Astrocyte (in vitro differentiated cells and primary cell): Measurements from ENCODE around the gene RELN. TPM values are rescaled to one million over a fixed set of nuclear protein-coding genes. Genes with fewer than 3 reads are reported as not detected.

Source experiments
- DNase-seq: peaks from one replicate; pipeline ENCODE4 v3.0.0-alpha.2; 2010; ENCODE audit warnings: low read depth
- FAIRE-seq: peaks from 2 replicates; lab custom pipeline; 2011; peaks lifted over from hg19 to GRCh38; lab: Jason Lieb, UNC
- H2AFZ ChIP-seq: 2 replicates; pipeline ENCODE4 v1.6.0; 2012; ENCODE audit warnings: low read depth, low read length, inconsistent platforms
- H3K27ac ChIP-seq: 2 replicates; pipeline ENCODE4 v1.5.1; 2011; ENCODE audit warnings: low read depth, low read length, inconsistent platforms
- H3K27me3 ChIP-seq: 2 replicates; pipeline ENCODE4 v1.6.0; 2011; ENCODE audit warnings: low read length, inconsistent platforms; ENCODE audit not compliant: insufficient read depth
- H3K36me3 ChIP-seq: 2 replicates; pipeline ENCODE4 v1.5.1; 2011; ENCODE audit warnings: low read length, inconsistent platforms; ENCODE audit not compliant: insufficient read depth
- H3K4me1 ChIP-seq: 2 replicates; pipeline ENCODE4 v1.5.1; 2011; ENCODE audit warnings: low read length, inconsistent platforms; ENCODE audit not compliant: insufficient read depth
- H3K4me2 ChIP-seq: 2 replicates; pipeline ENCODE4 v1.6.0; 2012; ENCODE audit warnings: low read length, inconsistent platforms
- H3K4me3 ChIP-seq: 2 replicates; pipeline ENCODE4 v1.5.1; 2011; ENCODE audit warnings: low read depth, mild to moderate bottlenecking, low read length, inconsistent platforms; ENCODE audit not compliant: insufficient read depth
- H3K79me2 ChIP-seq: 2 replicates; pipeline ENCODE4 v1.6.0; 2012; ENCODE audit warnings: mild to moderate bottlenecking, low read length, inconsistent platforms; ENCODE audit not compliant: insufficient read depth
- H3K9ac ChIP-seq: 2 replicates; pipeline ENCODE4 v1.6.0; 2012; ENCODE audit warnings: mild to moderate bottlenecking, low read length, inconsistent platforms
- H3K9me3 ChIP-seq: 2 replicates; pipeline ENCODE4 v1.5.1; 2012; ENCODE audit warnings: low read depth, mild to moderate bottlenecking, low read length, inconsistent platforms; ENCODE audit not compliant: insufficient read depth
- H4K20me1 ChIP-seq: 2 replicates; pipeline ENCODE4 v1.6.0; 2012; ENCODE audit warnings: low read length, inconsistent platforms; ENCODE audit not compliant: insufficient read depth
- H3K27ac Mint-ChIP-seq: one replicate; pipeline ENCODE4 v1.8.0; 2021; ENCODE audit warnings: mild to moderate bottlenecking, mixed read lengths; ENCODE audit not compliant: unreplicated experiment
- H3K27me3 Mint-ChIP-seq: one replicate; pipeline ENCODE4 v1.8.0; 2021; ENCODE audit warnings: low read depth, mixed read lengths; ENCODE audit not compliant: unreplicated experiment
- H3K36me3 Mint-ChIP-seq: one replicate; pipeline ENCODE4 v1.8.0; 2021; ENCODE audit warnings: low read depth, mixed read lengths; ENCODE audit not compliant: unreplicated experiment
- H3K4me1 Mint-ChIP-seq: one replicate; pipeline ENCODE4 v1.8.0; 2021; ENCODE audit warnings: low read depth, mixed read lengths; ENCODE audit not compliant: unreplicated experiment
- H3K4me3 Mint-ChIP-seq: one replicate; pipeline ENCODE4 v1.8.0; 2021; ENCODE audit warnings: mild to moderate bottlenecking, moderate library complexity, mixed read lengths; ENCODE audit not compliant: unreplicated experiment
- H3K9me3 Mint-ChIP-seq: one replicate; pipeline ENCODE4 v1.8.0; 2021; ENCODE audit warnings: mild to moderate bottlenecking, mixed read lengths; ENCODE audit not compliant: unreplicated experiment
- EZH2 ChIP-seq: IDR thresholded peaks from 2 replicates; pipeline ENCODE4 v1.6.1; 2012; ENCODE audit warnings: mild to moderate bottlenecking, low read length, inconsistent platforms; ENCODE audit not compliant: insufficient read depth
- total RNA-seq: library from RNA; stranded (reverse); gene quantifications from 2 replicates; pipeline ENCODE4 v1.2.1, GENCODE V29; 2021
- TF ChIP-seq, protein P1 (sequence below): IDR thresholded peaks from 2 replicates; pipeline ENCODE4 v1.5.1; 2011; ENCODE audit warnings: low read depth, mild to moderate bottlenecking, inconsistent platforms, low read length, moderate library complexity; ENCODE audit not compliant: insufficient read depth

The RELN gene
- total RNA-seq, 1 donor from 2014 or later, result 0.98 TPM

DNA sequence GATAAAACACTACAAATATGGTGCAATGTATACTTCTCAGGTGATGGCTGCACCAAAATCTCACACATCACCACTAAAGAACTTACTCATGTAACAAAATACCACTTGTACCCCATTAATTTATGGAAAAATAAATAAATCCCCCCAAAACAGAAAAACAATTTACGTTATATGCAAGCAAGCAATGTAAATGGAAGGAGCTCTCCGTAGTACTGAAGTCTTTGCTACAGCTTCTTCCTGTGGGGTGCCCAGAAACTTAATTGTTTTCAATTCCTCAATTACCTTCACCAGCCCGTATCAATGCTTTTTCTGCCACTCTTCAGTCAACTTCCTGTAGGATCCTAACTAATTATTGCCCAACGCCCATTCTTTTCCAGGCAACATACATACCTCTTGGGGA lies 138.1 kb downstream of the RELN start:
- Histone ChIP-seq H4K20me1 (no peaks in the 10 kb centered on the region), H3K4me2 (no peak overlapping the region), H3K27me3 (no peaks in the 10 kb centered on the region), H3K27ac (no peak overlapping the region), H3K79me2 (no peaks in the 10 kb centered on the region), H3K4me3 (no peak overlapping the region), H3K9me3 (no peaks in the 10 kb centered on the region), H3K4me1 (no peaks in the 10 kb centered on the region), H3K9ac (no peak overlapping the region), H2AFZ (no peak overlapping the region), H3K36me3 (no peaks in the 10 kb centered on the region)
- Mint-ChIP-seq H3K27ac (no peak overlapping the region), H3K36me3 (no peaks in the 10 kb centered on the region), H3K27me3 (peaks cover 10% of the 10 kb centered on the region), H3K4me1 (no peaks in the 10 kb centered on the region), H3K9me3 (peaks cover 6% of the 10 kb centered on the region), H3K4me3 (no peak overlapping the region)
- FAIRE-seq, result no peak
- DNase-seq, result peak; percentile 3
- TF ChIP-seq, protein P1, sequence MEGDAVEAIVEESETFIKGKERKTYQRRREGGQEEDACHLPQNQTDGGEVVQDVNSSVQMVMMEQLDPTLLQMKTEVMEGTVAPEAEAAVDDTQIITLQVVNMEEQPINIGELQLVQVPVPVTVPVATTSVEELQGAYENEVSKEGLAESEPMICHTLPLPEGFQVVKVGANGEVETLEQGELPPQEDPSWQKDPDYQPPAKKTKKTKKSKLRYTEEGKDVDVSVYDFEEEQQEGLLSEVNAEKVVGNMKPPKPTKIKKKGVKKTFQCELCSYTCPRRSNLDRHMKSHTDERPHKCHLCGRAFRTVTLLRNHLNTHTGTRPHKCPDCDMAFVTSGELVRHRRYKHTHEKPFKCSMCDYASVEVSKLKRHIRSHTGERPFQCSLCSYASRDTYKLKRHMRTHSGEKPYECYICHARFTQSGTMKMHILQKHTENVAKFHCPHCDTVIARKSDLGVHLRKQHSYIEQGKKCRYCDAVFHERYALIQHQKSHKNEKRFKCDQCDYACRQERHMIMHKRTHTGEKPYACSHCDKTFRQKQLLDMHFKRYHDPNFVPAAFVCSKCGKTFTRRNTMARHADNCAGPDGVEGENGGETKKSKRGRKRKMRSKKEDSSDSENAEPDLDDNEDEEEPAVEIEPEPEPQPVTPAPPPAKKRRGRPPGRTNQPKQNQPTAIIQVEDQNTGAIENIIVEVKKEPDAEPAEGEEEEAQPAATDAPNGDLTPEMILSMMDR, result no peak
- no peak for TF ChIP-seq EZH2

DNA sequence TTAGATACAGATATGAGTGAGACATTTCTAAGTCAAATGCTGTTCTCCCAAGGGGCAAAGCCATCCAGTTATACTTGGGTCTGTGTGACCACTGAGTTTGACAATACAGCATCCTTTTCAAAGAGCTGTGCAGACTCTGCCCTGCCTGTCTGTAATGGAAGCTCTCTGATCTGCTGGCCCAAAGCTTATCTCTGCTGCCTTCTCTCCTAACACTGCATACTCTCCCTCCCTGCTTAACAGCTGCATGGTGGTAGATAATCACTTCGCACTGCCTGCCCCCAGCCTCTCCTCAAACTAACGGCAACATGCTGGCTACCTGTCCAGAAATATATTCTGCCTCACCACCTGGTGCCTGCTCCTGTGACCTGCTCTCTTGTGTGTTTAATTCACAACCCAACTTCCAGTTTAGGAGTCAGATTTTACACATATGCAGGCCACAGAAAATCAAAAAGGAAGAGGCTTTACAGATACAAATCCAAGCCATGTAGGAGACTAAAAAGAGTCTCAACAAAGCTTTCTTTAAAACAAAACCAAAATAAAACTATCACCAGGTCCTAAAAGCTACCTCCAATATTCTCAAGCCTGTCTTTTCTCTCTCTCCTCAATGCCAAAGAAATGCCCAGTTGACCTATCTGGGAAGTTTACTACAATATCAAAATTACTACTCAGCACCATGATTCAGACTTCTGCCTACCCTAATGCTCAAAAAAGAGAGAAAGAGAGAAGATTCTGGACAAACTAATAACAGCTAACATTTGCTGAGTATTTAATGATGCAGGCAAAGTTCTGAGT lies 145.6 kb downstream of the RELN start:
- DNase-seq (no peak), FAIRE-seq (no peak)
- no peak overlapping the region for H3K4me3 ChIP-seq
- no peak for TF ChIP-seq EZH2
- TF ChIP-seq, protein P1, result no peak
- H3K4me2 ChIP-seq, result no peak overlapping the region
- H3K9ac ChIP-seq, result no peak overlapping the region
- no peaks in the 10 kb centered on the region for H3K9me3 ChIP-seq
- Mint-ChIP-seq H3K9me3 (peaks cover 9% of the 10 kb centered on the region), H3K36me3 (no peaks in the 10 kb centered on the region), H3K4me3 (no peak overlapping the region), H3K27me3 (peaks cover 11% of the 10 kb centered on the region), H3K4me1 (no peaks in the 10 kb centered on the region), H3K27ac (no peak overlapping the region)
- no peaks in the 10 kb centered on the region for H3K27me3 ChIP-seq
- no peaks in the 10 kb centered on the region for H3K79me2 ChIP-seq
- H3K36me3 ChIP-seq, result no peaks in the 10 kb centered on the region
- H3K27ac ChIP-seq, result no peak overlapping the region
- H3K4me1 ChIP-seq, result no peaks in the 10 kb centered on the region
- H2AFZ ChIP-seq, result no peak overlapping the region
- no peaks in the 10 kb centered on the region for H4K20me1 ChIP-seq

DNA sequence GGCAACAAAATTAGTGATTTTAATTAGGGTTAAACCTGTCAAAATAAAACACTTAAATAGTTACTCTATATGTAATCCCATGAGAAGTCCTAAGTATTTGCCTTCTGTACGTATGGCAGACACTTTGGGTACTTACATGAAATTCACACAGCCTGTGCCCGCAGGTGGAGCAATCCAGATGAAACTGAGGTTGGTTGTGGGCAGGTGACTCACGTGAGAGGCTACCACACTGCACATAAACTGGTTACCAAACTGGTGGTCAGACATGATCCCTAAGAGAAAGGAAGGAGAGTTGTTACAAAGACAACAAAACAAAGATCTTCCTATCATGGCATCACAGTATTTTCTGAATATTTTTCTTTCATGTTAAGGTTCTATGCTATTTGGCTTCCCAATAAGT lies 156.1 kb downstream of the RELN start:
- Mint-ChIP-seq H3K36me3 (no peaks in the 10 kb centered on the region), H3K4me1 (no peaks in the 10 kb centered on the region), H3K27ac (no peak overlapping the region), H3K27me3 (no peaks in the 10 kb centered on the region), H3K9me3 (peaks cover 4% of the 10 kb centered on the region), H3K4me3 (no peak overlapping the region)
- TF ChIP-seq, protein P1, result no peak
- no peak for TF ChIP-seq EZH2
- Histone ChIP-seq H3K4me1 (no peaks in the 10 kb centered on the region), H3K36me3 (no peaks in the 10 kb centered on the region), H3K79me2 (no peaks in the 10 kb centered on the region), H3K4me2 (no peak overlapping the region), H3K9me3 (no peaks in the 10 kb centered on the region), H3K4me3 (no peak overlapping the region), H3K27me3 (no peaks in the 10 kb centered on the region), H4K20me1 (no peaks in the 10 kb centered on the region), H3K27ac (no peak overlapping the region), H3K9ac (no peak overlapping the region), H2AFZ (no peak overlapping the region)
- no peak for FAIRE-seq
- no peak for DNase-seq
